MCF 10A (cell line): ENCODE measurements around the gene IRX1. TPM values are rescaled to one million over a fixed set of nuclear protein-coding genes. Genes with fewer than 3 reads are reported as not detected.

ENCODE experiments used
- BruUV-seq: library from RNA; stranded (reverse); fragments of 400-500 nt; replicated peaks from 2 replicates; lab custom pipeline; 2021; lab: Mats Ljungman, UMichigan
- CTCF ChIA-PET: fragments of 300-600 bp; sonication (Branson Sonifier 250); formaldehyde crosslinking; extraction: SDS; loops from one replicate; lab custom pipeline; 2021; ENCODE audit warnings: antibody characterized with exemption, inconsistent platforms; lab: Yijun Ruan, JAX
- POLR2A ChIA-PET: fragments of 300-600, 350-650 bp; sonication (Branson Sonifier 250); formaldehyde crosslinking; extraction: SDS; loops from one replicate; lab custom pipeline; 2020; ENCODE audit warnings: antibody characterized with exemption, inconsistent platforms; lab: Yijun Ruan, JAX
- DNase-seq: peaks from one replicate; pipeline ENCODE4 v3.0.0-alpha.2; 2018; ENCODE audit not compliant: unreplicated experiment
- H3K27ac Mint-ChIP-seq: one replicate; pipeline ENCODE4 v1.8.0; 2022; ENCODE audit warnings: mild to moderate bottlenecking, low read depth, mixed read lengths; ENCODE audit not compliant: unreplicated experiment
- H3K27me3 Mint-ChIP-seq: one replicate; pipeline ENCODE4 v1.8.0; 2022; ENCODE audit warnings: mixed read lengths; ENCODE audit not compliant: insufficient read depth, unreplicated experiment
- H3K36me3 Mint-ChIP-seq: one replicate; pipeline ENCODE4 v1.8.0; 2022; ENCODE audit warnings: mild to moderate bottlenecking, moderate library complexity, mixed read lengths; ENCODE audit not compliant: insufficient read depth, unreplicated experiment
- H3K4me1 Mint-ChIP-seq: one replicate; pipeline ENCODE4 v1.8.0; 2022; ENCODE audit warnings: mixed read lengths; ENCODE audit not compliant: insufficient read depth, unreplicated experiment
- H3K4me3 Mint-ChIP-seq: one replicate; pipeline ENCODE4 v1.8.0; 2022; ENCODE audit warnings: mild to moderate bottlenecking, moderate library complexity, mixed read lengths; ENCODE audit not compliant: unreplicated experiment
- H3K9me3 Mint-ChIP-seq: one replicate; pipeline ENCODE4 v1.8.0; 2022; ENCODE audit warnings: mixed read lengths; ENCODE audit not compliant: unreplicated experiment
- intact Hi-C: fragments of 100-400 bp; cut with micrococcal nuclease; formaldehyde crosslinking; loops from 2 replicates; pipeline ENCODE4 v1.14.1; 2022
- total RNA-seq: library from RNA; stranded (reverse); gene quantifications from 2 replicates; pipeline ENCODE4 v1.2.3, GENCODE V29; 2022
- TF ChIP-seq, protein P1 (sequence below): fragments of 200-600 bp; IDR thresholded peaks from one replicate; pipeline ENCODE4 v1.8.0; 2022; ENCODE audit warnings: antibody characterized with exemption, mild to moderate bottlenecking; ENCODE audit not compliant: unreplicated experiment

The IRX1 gene
- total RNA-seq, 1 experiment from 2014 or later, result 15.5 TPM

- no peak for DNase-seq
- H3K4me3 Mint-ChIP-seq, result no peak overlapping the region
- no peaks in the 10 kb centered on the region for H3K4me1 Mint-ChIP-seq
- no peaks in the 10 kb centered on the region for H3K27me3 Mint-ChIP-seq
- H3K36me3 Mint-ChIP-seq, result no peaks in the 10 kb centered on the region
- intact Hi-C loops, result loop anchor here (10.0 kb wide), 1 partner anchor 1274 kb away; no protein-coding TSS in a partner anchor
- no peak overlapping the region for H3K27ac Mint-ChIP-seq
- ChIA-PET POLR2A (interaction anchor here (0.6 kb wide), 1 partner anchor 73 kb away, joined by 5 read pairs; no protein-coding TSS in a partner anchor), CTCF (interaction anchor here (1.1 kb wide), 1 partner anchor 83 kb away, joined by 3 read pairs; no protein-coding TSS in a partner anchor)
- no TSS peak for BruUV-seq
- H3K9me3 Mint-ChIP-seq, result no peaks in the 10 kb centered on the region
- TF ChIP-seq, protein P1, sequence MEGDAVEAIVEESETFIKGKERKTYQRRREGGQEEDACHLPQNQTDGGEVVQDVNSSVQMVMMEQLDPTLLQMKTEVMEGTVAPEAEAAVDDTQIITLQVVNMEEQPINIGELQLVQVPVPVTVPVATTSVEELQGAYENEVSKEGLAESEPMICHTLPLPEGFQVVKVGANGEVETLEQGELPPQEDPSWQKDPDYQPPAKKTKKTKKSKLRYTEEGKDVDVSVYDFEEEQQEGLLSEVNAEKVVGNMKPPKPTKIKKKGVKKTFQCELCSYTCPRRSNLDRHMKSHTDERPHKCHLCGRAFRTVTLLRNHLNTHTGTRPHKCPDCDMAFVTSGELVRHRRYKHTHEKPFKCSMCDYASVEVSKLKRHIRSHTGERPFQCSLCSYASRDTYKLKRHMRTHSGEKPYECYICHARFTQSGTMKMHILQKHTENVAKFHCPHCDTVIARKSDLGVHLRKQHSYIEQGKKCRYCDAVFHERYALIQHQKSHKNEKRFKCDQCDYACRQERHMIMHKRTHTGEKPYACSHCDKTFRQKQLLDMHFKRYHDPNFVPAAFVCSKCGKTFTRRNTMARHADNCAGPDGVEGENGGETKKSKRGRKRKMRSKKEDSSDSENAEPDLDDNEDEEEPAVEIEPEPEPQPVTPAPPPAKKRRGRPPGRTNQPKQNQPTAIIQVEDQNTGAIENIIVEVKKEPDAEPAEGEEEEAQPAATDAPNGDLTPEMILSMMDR, result no peak
Observed at GRCh38 chr5:3590967-3591900, 4.4 kb upstream of the IRX1 start.

DNA sequence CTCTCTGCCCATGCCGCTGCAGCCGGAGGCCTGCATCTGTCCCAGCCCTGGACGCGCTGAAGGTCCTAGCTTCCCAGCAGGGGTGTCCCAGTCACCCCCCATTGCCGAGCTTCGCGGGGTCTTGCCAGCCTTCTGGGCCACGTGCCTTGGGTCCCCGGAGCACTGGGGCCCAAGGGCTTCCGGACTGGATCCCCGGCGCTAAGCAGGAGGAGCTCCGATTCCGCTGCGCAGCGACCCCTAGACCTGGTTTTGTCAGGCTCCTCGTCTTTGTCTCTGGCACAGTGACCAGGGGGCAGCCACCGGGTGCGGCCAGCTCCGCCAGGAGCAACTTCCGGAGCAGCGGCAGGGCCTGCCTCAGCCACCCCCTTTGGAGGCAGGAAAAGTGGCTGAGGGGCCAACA lies 3.3 kb upstream of the IRX1 start:
- Mint-ChIP-seq H3K4me1 (no peaks in the 10 kb centered on the region), H3K27me3 (no peaks in the 10 kb centered on the region), H3K36me3 (no peaks in the 10 kb centered on the region), H3K4me3 (no peak overlapping the region), H3K9me3 (no peaks in the 10 kb centered on the region), H3K27ac (no peak overlapping the region)
- no peak for DNase-seq
- TF ChIP-seq, protein P1, result no peak
- intact Hi-C loops, result loop anchor here (10.0 kb wide), 1 partner anchor 1273 kb away; no protein-coding TSS in a partner anchor
- BruUV-seq, result no TSS peak
- CTCF ChIA-PET, result interaction anchor here (0.7 kb wide), 1 partner anchor 84 kb away, joined by 3 read pairs; no protein-coding TSS in a partner anchor
- POLR2A ChIA-PET, result no interaction called here

GRCh38 chr5:3593771-3594509 lies 1.7 kb upstream of the IRX1 start:
- POLR2A ChIA-PET, result interaction anchor here (0.6 to 1.6 kb wide), 5 partner anchors 12 to 804 kb away, joined by 3 to 5 read pairs (median 3); no protein-coding TSS in a partner anchor
- CTCF ChIA-PET, result interaction anchor here (0.7 to 1.0 kb wide), 3 partner anchors 12 to 1557 kb away, joined by 3 to 4 read pairs (median 3); no protein-coding TSS in a partner anchor
- H3K36me3 Mint-ChIP-seq, result peaks cover 1% of the 10 kb centered on the region
- no peak for DNase-seq
- BruUV-seq, result no TSS peak
- intact Hi-C loops, result loop anchor here (10.0 kb wide), 1 partner anchor 1271 kb away; no protein-coding TSS in a partner anchor
- no peaks in the 10 kb centered on the region for H3K27me3 Mint-ChIP-seq
- no peaks in the 10 kb centered on the region for H3K9me3 Mint-ChIP-seq
- peaks cover 3% of the 10 kb centered on the region for H3K4me1 Mint-ChIP-seq
- H3K4me3 Mint-ChIP-seq, result peak overlapping the region; percentile 79
- peak overlapping the region; percentile 65 for H3K27ac Mint-ChIP-seq
- TF ChIP-seq, protein P1, result no peak
